IMR-90 (cell line): ENCODE measurements around the gene CSHL1. TPM values are rescaled to one million over a fixed set of nuclear protein-coding genes. Genes with fewer than 3 reads are reported as not detected.
"Not testable (repeated sequence)": the region's sequence is repeated elsewhere in the genome, so short reads cannot be mapped to it uniquely, and the experiment has no call there.

Source experiments
- ATAC-seq: fragments of 200-7000 bp; cut with Tn5 transposase; 2 replicates; pipeline ENCODE4 v1.9.1; 2020; ENCODE audit warnings: low read depth, mild to moderate bottlenecking, moderate library complexity
- BruUV-seq: library from RNA; stranded (reverse); fragments of 400-500 nt; replicated peaks from 2 replicates; lab custom pipeline; 2021; lab: Mats Ljungman, UMichigan
- CTCF ChIA-PET: fragments of 300-600 bp; formaldehyde crosslinking; extraction: SDS; loops from one replicate; lab custom pipeline; 2021; ENCODE audit warnings: antibody characterized with exemption; lab: Yijun Ruan, JAX
- POLR2A ChIA-PET: fragments of 300-600 bp; sonication (Branson Sonifier 250); formaldehyde crosslinking; loops from one replicate; lab custom pipeline; 2022; ENCODE audit warnings: antibody characterized with exemption; ENCODE audit not compliant: unreplicated experiment; lab: Charles Lee
- DNase-seq: peaks from one replicate; pipeline ENCODE4 v3.0.0; 2013
- H2AFZ ChIP-seq: replicated peaks from 2 replicates; pipeline ENCODE3; 2013; ENCODE audit warnings: low read length, mild to moderate bottlenecking; ENCODE audit not compliant: poor library complexity
- H2AK5ac ChIP-seq: 2 replicates; pipeline ENCODE4 v1.6.1; 2013; ENCODE audit warnings: low read depth, low read length, inconsistent platforms
- H2AK9ac ChIP-seq: replicated peaks from 2 replicates; pipeline ENCODE3; 2013; ENCODE audit warnings: mild to moderate bottlenecking, low read depth, low read length, moderate library complexity; ENCODE audit not compliant: poor library complexity
- H2BK120ac ChIP-seq: 2 replicates; pipeline ENCODE4 v1.6.1; 2013; ENCODE audit warnings: low read depth, low read length, inconsistent platforms
- H2BK15ac ChIP-seq: 3 replicates; pipeline ENCODE4 v1.6.1; 2013; ENCODE audit warnings: low read depth, low read length, inconsistent platforms
- H2BK20ac ChIP-seq: 2 replicates; pipeline ENCODE4 v1.6.1; 2013; ENCODE audit warnings: low read depth, mild to moderate bottlenecking, inconsistent platforms, low read length, moderate library complexity
- H2BK5ac ChIP-seq: 2 replicates; pipeline ENCODE4 v1.6.1; 2013; ENCODE audit warnings: mild to moderate bottlenecking, low read depth, low read length, inconsistent platforms; ENCODE audit not compliant: poor library complexity, severe bottlenecking
- H3K14ac ChIP-seq: replicated peaks from 2 replicates; pipeline ENCODE4 v1.6.1; 2013; ENCODE audit warnings: low read depth, low read length, inconsistent platforms
- H3K18ac ChIP-seq: 2 replicates; pipeline ENCODE4 v1.6.1; 2013; ENCODE audit warnings: low read depth, low read length, control low read depth
- H3K23ac ChIP-seq: 2 replicates; pipeline ENCODE4 v1.6.1; 2013; ENCODE audit warnings: low read depth, low read length, inconsistent platforms
- H3K27ac ChIP-seq: 2 replicates; pipeline ENCODE4 v1.5.1; 2013; ENCODE audit warnings: mild to moderate bottlenecking, control low read depth, low read length; ENCODE audit not compliant: insufficient read depth
- H3K27me3 ChIP-seq: 2 replicates; pipeline ENCODE4 v1.6.1; 2013; ENCODE audit warnings: low read length; ENCODE audit not compliant: control insufficient read depth, insufficient read depth
- H3K36me3 ChIP-seq: 2 replicates; pipeline ENCODE4 v1.6.1; 2013; ENCODE audit warnings: low read length, mixed read lengths; ENCODE audit not compliant: control insufficient read depth, insufficient read depth
- H3K4ac ChIP-seq: 2 replicates; pipeline ENCODE4 v1.6.1; 2013; ENCODE audit warnings: low read depth, low read length, inconsistent platforms
- H3K4me1 ChIP-seq: 2 replicates; pipeline ENCODE4 v1.6.1; 2013; ENCODE audit warnings: low read length, mixed read lengths; ENCODE audit not compliant: control insufficient read depth, insufficient read depth
- H3K4me2 ChIP-seq: 2 replicates; pipeline ENCODE4 v1.6.1; 2013; ENCODE audit warnings: low read depth, mild to moderate bottlenecking, control low read depth, low read length, moderate library complexity
- H3K4me3 ChIP-seq: 2 replicates; pipeline ENCODE4 v1.5.1; 2013; ENCODE audit warnings: low read depth, mild to moderate bottlenecking, control low read depth, low read length, moderate library complexity; ENCODE audit not compliant: insufficient read depth
- H3K56ac ChIP-seq: 2 replicates; pipeline ENCODE4 v1.6.1; 2013; ENCODE audit warnings: low read length, inconsistent platforms; ENCODE audit not compliant: insufficient read depth; ENCODE audit errors: extremely low read depth
- H3K79me1 ChIP-seq, 2 experiments: 2 replicates each; pipeline ENCODE4 v1.6.1; 2013; ENCODE audit warnings: low read length in 2 of 2, inconsistent platforms in 1 of 2, low read depth in 1 of 2
- H3K9ac ChIP-seq: 2 replicates; pipeline ENCODE4 v1.6.1; 2013; ENCODE audit warnings: low read depth, low read length, control low read depth
- H3K9me1 ChIP-seq: 2 replicates; pipeline ENCODE4 v1.6.1; 2013; ENCODE audit warnings: low read length, inconsistent platforms; ENCODE audit not compliant: insufficient read depth
- H3K9me3 ChIP-seq: 2 replicates; pipeline ENCODE4 v1.6.1; 2013; ENCODE audit warnings: low read length; ENCODE audit not compliant: control insufficient read depth, insufficient read depth
- H4K20me1 ChIP-seq: 2 replicates; pipeline ENCODE4 v1.6.1; 2013; ENCODE audit warnings: low read length, inconsistent platforms; ENCODE audit not compliant: insufficient read depth
- H4K5ac ChIP-seq: 2 replicates; pipeline ENCODE4 v1.6.1; 2013; ENCODE audit warnings: mild to moderate bottlenecking, low read depth, low read length, control low read depth
- H4K8ac ChIP-seq, 2 experiments: 2 replicates each; pipeline ENCODE4 v1.6.1; 2013; ENCODE audit warnings: low read depth in 2 of 2, low read length in 2 of 2, control low read depth in 1 of 2, inconsistent platforms in 1 of 2
- H4K91ac ChIP-seq: 2 replicates; pipeline ENCODE4 v1.6.1; 2013; ENCODE audit warnings: low read depth, low read length, inconsistent platforms; ENCODE audit not compliant: insufficient read depth
- CTCF ChIP-seq: conservative IDR thresholded peaks from 2 replicates; pipeline ENCODE4 v1.5.1; 2012; ENCODE audit warnings: mild to moderate bottlenecking, low read depth, low read length, improper control_type of control experiment
- WGBS, 2 experiments: methylation state at CpG; one replicate each; pipeline versions ENCODE4 v1.1.5 to v1.1.7; 2013; ENCODE audit warnings: missing lambda C conversion rate in 2 of 2; ENCODE audit not compliant: insufficient read length in 1 of 2; ENCODE audit errors: extremely low coverage in 2 of 2; 5-methylcytosine and 5-hydroxymethylcytosine counted together
- dilution Hi-C: fragments of 300-500 bp; cut with HindIII; formaldehyde crosslinking; loops from one replicate; pipeline ENCODE4 v1.14.3; 2018; ENCODE audit warnings: low sequenced_read_pairs; ENCODE audit not compliant: unreplicated experiment
- in situ Hi-C: fragments of 300-500 bp; cut with MboI; formaldehyde crosslinking; loops from 3 replicates; pipeline ENCODE4 v1.14.3; 2019; ENCODE audit warnings: low sequenced_read_pairs, inconsistent platforms, mixed read lengths
- intact Hi-C: fragments of 100-400 bp; cut with micrococcal nuclease; formaldehyde crosslinking; loops from 2 replicates; pipeline ENCODE4 v1.10.0; 2022
- microRNA-seq, 2 experiments: library from miRNA; stranded (forward) in 1 of 2; unstranded in 1 of 2; fragments of 10-50 nt in 1 of 2; fragments of <30 nt in 1 of 2; gene quantifications in 1 of 2; microRNA quantifications in 1 of 2; one replicate each; pipeline versions ENCODE3 to v1.1.0; 2013 to 2020; ENCODE audit not compliant: insufficient read depth in 1 of 2, insufficient read length in 1 of 2, unreplicated experiment in 1 of 2
- polyA plus RNA-seq, 3 experiments: library from polyadenylated mRNA; depleted of rRNA; stranded (reverse); fragments of >200 nt; gene quantifications; 2 replicates each; pipeline ENCODE4 v1.2.3, GENCODE V29; 2012; ENCODE audit warnings: low replicate concordance in 1 of 3
- small RNA-seq, 5 experiments: library from RNA; depleted of rRNA; stranded (forward); fragments of <200 nt; gene quantifications; one replicate each; pipeline ENCODE3, GENCODE V24; 2012
- total RNA-seq: library from RNA; depleted of rRNA; stranded (reverse); fragments of >200 nt; gene quantifications from 2 replicates; pipeline ENCODE4 v1.2.3, GENCODE V29; 2012; rRNA removed

Gene CSHL1
- total and polyA plus RNA-seq, 2 of the 4 experiments (the other 2 are of a cell fraction): not detected

DNA sequence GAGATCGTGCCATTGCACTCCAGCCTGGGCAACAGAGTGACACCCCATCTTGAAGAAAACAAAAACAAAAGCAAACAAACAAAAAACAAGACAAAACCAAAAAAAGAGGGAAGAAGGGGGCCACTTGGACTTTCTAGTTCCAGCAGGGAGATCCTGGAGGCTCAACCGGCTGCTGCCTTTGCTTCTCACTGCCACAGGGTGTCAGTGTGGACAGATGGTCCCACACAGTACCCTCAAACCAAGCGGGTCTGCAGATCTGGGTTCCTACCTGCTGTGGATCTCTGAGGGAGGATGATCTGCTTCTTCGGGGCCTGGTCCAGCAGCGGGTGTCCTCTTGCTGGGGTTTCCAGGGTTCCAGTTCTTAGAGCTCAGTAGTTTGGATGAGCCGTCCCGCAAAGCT lies 44.4 kb downstream of the CSHL1 start:
- H3K4me2 ChIP-seq, H3K18ac ChIP-seq, in situ Hi-C loops, H3K9me1 ChIP-seq, H2AK5ac ChIP-seq, BruUV-seq, H4K8ac ChIP-seq, H3K79me1 ChIP-seq, dilution Hi-C loops, H3K27me3 ChIP-seq, H3K14ac ChIP-seq, H3K4ac ChIP-seq, H2AK9ac ChIP-seq, H3K27ac ChIP-seq, H4K91ac ChIP-seq, H3K4me3 ChIP-seq, H2BK120ac ChIP-seq, H2BK20ac ChIP-seq, POLR2A ChIA-PET, H2BK15ac ChIP-seq, H4K20me1 ChIP-seq, H3K9ac ChIP-seq, H3K23ac ChIP-seq, H3K9me3 ChIP-seq, H4K5ac ChIP-seq, DNase-seq, H2AFZ ChIP-seq, H3K4me1 ChIP-seq, H3K36me3 ChIP-seq, intact Hi-C loops, H2BK5ac ChIP-seq, H3K56ac ChIP-seq: not testable (repeated sequence)
- CTCF ChIA-PET: interaction anchor here (1.5 to 1.8 kb wide), 3 partner anchors 15 to 32 kb away, joined by 3 to 7 read pairs (median 4); partner anchors contain the start of gene GH2
- ATAC-seq: peak; percentile 56
- WGBS, 2 experiments: no CpG with 5 or more reads among the region's 7 CpGs
- TF ChIP-seq CTCF: 0 out of 2 replicates have a peak, but pooled peaks have one; percentile 13

Small RNA genes within 50 kb of the gene (microRNA-seq; reads per million reads assigned to microRNA genes)
- gene AC040958.1 (ENCODE audit: insufficient read depth, insufficient read length): not detected
- gene AC127029.1 (ENCODE audit: insufficient read depth, insufficient read length): not detected
- gene GH1 (ENCODE audit: insufficient read depth, insufficient read length): not detected

Small RNA genes within 50 kb of the gene (small RNA-seq; reads per million reads assigned to genes)
- gene AC040958.1 (0 reads per million in 5 experiments), gene AC127029.1 (0 reads per million in 5 experiments), gene GH1 (0 to 0.60 (median 0) reads per million in 5 experiments)

Other genes with a start within 250 kb of the CSHL1 start
- 4.5 and 4.7 TPM in 2 replicates for gene LIMD2, start 211.1 kb downstream of the CSHL1 start, total RNA-seq
- gene LIMD2, start 211.1 kb downstream of the CSHL1 start, polyA plus RNA-seq (2012; rRNA removed): 21.7 and 32.3 TPM in 2 replicates
- 14.7 and 19.9 TPM in 2 replicates for gene STRADA, start 169.5 kb downstream of the CSHL1 start, total RNA-seq
- gene STRADA, start 169.5 kb downstream of the CSHL1 start, polyA plus RNA-seq (2012; rRNA removed): 30.8 and 30.9 TPM in 2 replicates
- 62.0 and 79.4 TPM in 2 replicates for gene CCDC47, start 137.7 kb downstream of the CSHL1 start, total RNA-seq
- gene CCDC47, start 137.7 kb downstream of the CSHL1 start, polyA plus RNA-seq (2012; rRNA removed): 45.3 and 45.7 TPM in 2 replicates
- gene DDX42, start 137.1 kb downstream of the CSHL1 start, total RNA-seq: 74.7 and 75.8 TPM in 2 replicates
- gene DDX42, start 137.1 kb downstream of the CSHL1 start, polyA plus RNA-seq (2012; rRNA removed): 75.6 and 91.5 TPM in 2 replicates
- 104 and 105 TPM in 2 replicates for gene PSMC5, start 83.8 kb downstream of the CSHL1 start, total RNA-seq
- gene PSMC5, start 83.8 kb downstream of the CSHL1 start, polyA plus RNA-seq (2012; rRNA removed): 165 and 175 TPM in 2 replicates
- gene FTSJ3, start 83.6 kb downstream of the CSHL1 start, total RNA-seq: 68.1 and 69.4 TPM in 2 replicates
- 45.4 and 51.3 TPM in 2 replicates for gene FTSJ3, start 83.6 kb downstream of the CSHL1 start, polyA plus RNA-seq (2012; rRNA removed)
- gene SMARCD2, start 68.6 kb downstream of the CSHL1 start, total RNA-seq: 72.8 and 91.2 TPM in 2 replicates
- 53.7 and 56.9 TPM in 2 replicates for gene SMARCD2, start 68.6 kb downstream of the CSHL1 start, polyA plus RNA-seq (2012; rRNA removed)
- not detected in 2 replicates for gene CSH2, start 37.6 kb downstream of the CSHL1 start, total RNA-seq
- gene CSH2, start 37.6 kb downstream of the CSHL1 start, polyA plus RNA-seq (2012; rRNA removed): not detected in 2 replicates
- not detected in 2 replicates for gene GH2, start 29.3 kb downstream of the CSHL1 start, total RNA-seq
- not detected in 2 replicates for gene GH2, start 29.3 kb downstream of the CSHL1 start, polyA plus RNA-seq (2012; rRNA removed)
- not detected in 2 replicates for gene CSH1, start 14.7 kb downstream of the CSHL1 start, total RNA-seq
- not detected in 2 replicates for gene CSH1, start 14.7 kb downstream of the CSHL1 start, polyA plus RNA-seq (2012; rRNA removed)
- gene GH1, start 7.6 kb upstream of the CSHL1 start, total RNA-seq: not detected in 2 replicates
- not detected in 2 replicates for gene GH1, start 7.6 kb upstream of the CSHL1 start, polyA plus RNA-seq (2012; rRNA removed)
- not detected in 2 replicates for gene CD79B, start 21.1 kb upstream of the CSHL1 start, total RNA-seq
- not detected in 2 replicates for gene CD79B, start 21.1 kb upstream of the CSHL1 start, polyA plus RNA-seq (2012; rRNA removed)
- gene SCN4A, start 61.7 kb upstream of the CSHL1 start, total RNA-seq: not detected in 2 replicates
- gene SCN4A, start 61.7 kb upstream of the CSHL1 start, polyA plus RNA-seq (2012; rRNA removed): not detected in 2 replicates
- under 0.01 TPM in 1 of 2 replicates, not detected in the other for gene PRR29, start 87.1 kb upstream of the CSHL1 start, total RNA-seq
- 0.11 and 0.17 TPM in 2 replicates for gene PRR29, start 87.1 kb upstream of the CSHL1 start, polyA plus RNA-seq (2012; rRNA removed)
- 0.28 TPM in 1 of 2 replicates, not detected in the other for gene ICAM2, start 109.4 kb upstream of the CSHL1 start, total RNA-seq
- gene ICAM2, start 109.4 kb upstream of the CSHL1 start, polyA plus RNA-seq (2012; rRNA removed): 0.12 and 0.17 TPM in 2 replicates
- 2.2 and 2.7 TPM in 2 replicates for gene ERN1, start 218.9 kb upstream of the CSHL1 start, total RNA-seq
- gene ERN1, start 218.9 kb upstream of the CSHL1 start, polyA plus RNA-seq (2012; rRNA removed): 3.7 and 4.1 TPM in 2 replicates